Measurements from ENCODE around the gene ZBTB16.

- TF ChIP-seq POLR2A (IDR thresholded peaks at IDR 0.05) (no peak), CTCF (IDR thresholded peaks at IDR 0.05) (no peak)
Observed at GRCh38 chr11:114230031-114230704, 170.7 kb downstream of the ZBTB16 start.

All from uterus (tissue), 2 donors.